Measurements from ENCODE around the gene ZNF576. TPM values are rescaled to one million over a fixed set of nuclear protein-coding genes. Genes with fewer than 3 reads are reported as not detected.

Gene ZNF576
- total and polyA plus RNA-seq, 4 experiments from 2014 or later = 8.4 to 18.6 (median 15.7) TPM

GRCh38 chr19:43618921-43619261 lies 22.5 kb downstream of the ZNF576 start:
- intact Hi-C loops (cut with micrococcal nuclease) = loop anchor here (1.0 kb wide), 3 partner anchors 23 to 49 kb away; partner anchors contain the start of genes IRGQ, PINLYP, XRCC1 and ZNF576
- Mint-ChIP-seq H3K9me3 (no peaks in the 10 kb centered on the region), H3K36me3 (peaks cover 2 to 8% of the 10 kb centered on the region in 2 donors), H3K27me3 (no peaks in the 10 kb centered on the region), H3K4me3 (peak overlapping the region; percentile 96 to 98 (median 98)), H3K4me1 (peaks cover 11 to 39% (median 23%) of the 10 kb centered on the region in 4 donors), H3K27ac (peak overlapping the region; percentile 91 to 98 (median 95))
- POLR2A ChIA-PET (ENCODE audit: partially characterized antibody) = interaction anchor here (1.5 to 2.9 kb wide), 2 partner anchors 23 to 45 kb away, joined by 8 to 15 read pairs; partner anchors contain the start of genes IRGQ, XRCC1 and ZNF576
- H3K9me3 ChIP-seq (ENCODE audit: control insufficient read depth in 1 of 2, low read length in 2 of 2) = no peaks in the 10 kb centered on the region
- CTCF ChIA-PET (ENCODE audit: partially characterized antibody) = interaction anchor here (0.7 to 1.9 kb wide), 3 partner anchors 24 to 114 kb away, joined by 3 to 8 read pairs (median 5); no protein-coding TSS in a partner anchor
- peaks cover 4% of the 10 kb centered on the region for H3K36me3 ChIP-seq (ENCODE audit: insufficient read depth, low read length)
- no peaks in the 10 kb centered on the region for H3K27me3 ChIP-seq (ENCODE audit: insufficient read depth, low read length)
- H3K27ac ChIP-seq (ENCODE audit: low read depth, low read length) = peak overlapping the region; percentile 77
- H3K4me3 ChIP-seq (ENCODE audit: low read length in 2 of 2) = peak overlapping the region; percentile 90 to 97
- peaks cover 29% of the 10 kb centered on the region for H3K4me1 ChIP-seq (ENCODE audit: insufficient read depth, low read length)
- DNase-seq = peak in 1 of 5 donors; percentile 46

GRCh38 chr19:43619262-43620060 lies 23.1 kb downstream of the ZNF576 start, which contains the start of gene ZNF428:
Gene ZNF428 (minus strand): TSS chr19:43619629. CDS start chr19:43614304, 5,325 bp downstream.
- H3K27me3 ChIP-seq (ENCODE audit: insufficient read depth, low read length) = no peaks in the 10 kb centered on the region
- peak within 1 kb of the TSS; percentile 90 to 97 for H3K4me3 ChIP-seq (ENCODE audit: low read length in 2 of 2)
- H3K36me3 ChIP-seq (ENCODE audit: insufficient read depth, low read length) = no peaks in the 10 kb centered on the region
- intact Hi-C loops (cut with micrococcal nuclease) = loop anchor here (1.0 kb wide), 3 partner anchors 23 to 49 kb away; partner anchors contain the start of genes IRGQ, PINLYP, XRCC1 and ZNF576
- H3K4me3 Mint-ChIP-seq = peak within 1 kb of the TSS; percentile 96 to 98 (median 98)
- H3K9me3 ChIP-seq (ENCODE audit: control insufficient read depth in 1 of 2, low read length in 2 of 2) = no peaks in the 10 kb centered on the region
- peak within 1 kb of the TSS; percentile 77 for H3K27ac ChIP-seq (ENCODE audit: low read depth, low read length)
- ChIA-PET CTCF (ENCODE audit: partially characterized antibody) (no interaction called here), POLR2A (ENCODE audit: partially characterized antibody) (interaction anchor here (0.7 to 2.9 kb wide), 7 partner anchors 23 to 345 kb away, joined by 3 to 15 read pairs (median 4); partner anchors contain the start of genes IRGQ, SMG9 and ZNF576)
- peaks cover 29% of the 10 kb centered on the region for H3K4me1 ChIP-seq (ENCODE audit: insufficient read depth, low read length)
- H3K4me1 Mint-ChIP-seq = peaks cover 11 to 40% (median 27%) of the 10 kb centered on the region in 4 donors
- H3K27me3 Mint-ChIP-seq = no peaks in the 10 kb centered on the region
- H3K9me3 Mint-ChIP-seq = no peaks in the 10 kb centered on the region
- H3K36me3 Mint-ChIP-seq = peaks cover 0 to 4% of the 10 kb centered on the region in 2 donors
- DNase-seq = peak; percentile 85 to 88 (median 88)
- peak within 1 kb of the TSS; percentile 95 to 99 (median 98) for H3K27ac Mint-ChIP-seq

GRCh38 chr19:43620061-43621001 lies 23.9 kb downstream of the ZNF576 start:
- peak in 4 of 5 donors; percentile 78 to 81 (median 80) for DNase-seq
- Histone ChIP-seq H3K9me3 (ENCODE audit: control insufficient read depth in 1 of 2, low read length in 2 of 2) (no peaks in the 10 kb centered on the region), H3K4me3 (ENCODE audit: low read length in 2 of 2) (peak overlapping the region; percentile 90 to 97), H3K36me3 (ENCODE audit: insufficient read depth, low read length) (no peaks in the 10 kb centered on the region), H3K4me1 (ENCODE audit: insufficient read depth, low read length) (peaks cover 36% of the 10 kb centered on the region), H3K27ac (ENCODE audit: low read depth, low read length) (peak overlapping the region; percentile 77), H3K27me3 (ENCODE audit: insufficient read depth, low read length) (no peaks in the 10 kb centered on the region)
- ChIA-PET CTCF (ENCODE audit: partially characterized antibody) (interaction anchor here (1.2 to 1.4 kb wide), 2 partner anchors 58 to 84 kb away, joined by 3 read pairs; no protein-coding TSS in a partner anchor), POLR2A (ENCODE audit: partially characterized antibody) (interaction anchor here (0.7 to 2.9 kb wide), 8 partner anchors 24 to 346 kb away, joined by 3 to 15 read pairs (median 4); partner anchors contain the start of genes IRGQ, SMG9 and ZNF576)
- H3K27me3 Mint-ChIP-seq = no peaks in the 10 kb centered on the region
- H3K9me3 Mint-ChIP-seq = no peaks in the 10 kb centered on the region
- H3K36me3 Mint-ChIP-seq = peaks cover 0 to 4% of the 10 kb centered on the region in 2 donors
- H3K27ac Mint-ChIP-seq = peak overlapping the region; percentile 95 to 99 (median 98)
- peaks cover 16 to 49% (median 33%) of the 10 kb centered on the region in 4 donors for H3K4me1 Mint-ChIP-seq
- intact Hi-C loops (cut with micrococcal nuclease) = no loop called here
- peak overlapping the region; percentile 96 to 98 (median 98) for H3K4me3 Mint-ChIP-seq

- Histone ChIP-seq H3K36me3 (ENCODE audit: insufficient read depth, low read length) (no peaks in the 10 kb centered on the region), H3K9me3 (ENCODE audit: control insufficient read depth in 1 of 2, low read length in 2 of 2) (no peaks in the 10 kb centered on the region), H3K4me3 (ENCODE audit: low read length in 2 of 2) (no peak overlapping the region), H3K4me1 (ENCODE audit: insufficient read depth, low read length) (peaks cover 33% of the 10 kb centered on the region), H3K27ac (ENCODE audit: low read depth, low read length) (no peak overlapping the region), H3K27me3 (ENCODE audit: insufficient read depth, low read length) (no peaks in the 10 kb centered on the region)
- Mint-ChIP-seq H3K36me3 (peaks cover 0 to 4% of the 10 kb centered on the region in 2 donors), H3K4me1 (peaks cover 16 to 49% (median 29%) of the 10 kb centered on the region in 4 donors), H3K27ac (peak overlapping the region in 3 of 7 donors; percentile 25 to 70 (median 34)), H3K9me3 (no peaks in the 10 kb centered on the region), H3K27me3 (peaks cover 2 to 6% of the 10 kb centered on the region in 2 donors), H3K4me3 (no peak overlapping the region)
- no peak for DNase-seq
- CTCF ChIA-PET (ENCODE audit: partially characterized antibody) = interaction anchor here (1.2 to 1.5 kb wide), 3 partner anchors 27 to 175 kb away, joined by 3 to 4 read pairs (median 3); partner anchors contain the start of gene IRGQ
- intact Hi-C loops (cut with micrococcal nuclease) = no loop called here
- POLR2A ChIA-PET (ENCODE audit: partially characterized antibody) = interaction anchor here (2.9 kb wide), 1 partner anchor 26 kb away, joined by 15 read pairs; the partner anchor contains the start of genes IRGQ and ZNF576
These were observed 25.7 kb downstream of the ZNF576 start for GRCh38 chr19:43622070-43622469.

- H3K4me3 Mint-ChIP-seq = no peak overlapping the region
- peaks cover 16 to 49% (median 29%) of the 10 kb centered on the region in 4 donors for H3K4me1 Mint-ChIP-seq
- no peak overlapping the region for H3K27ac Mint-ChIP-seq
- CTCF ChIA-PET (ENCODE audit: partially characterized antibody) = no interaction called here
- peaks cover 29% of the 10 kb centered on the region for H3K4me1 ChIP-seq (ENCODE audit: insufficient read depth, low read length)
- POLR2A ChIA-PET (ENCODE audit: partially characterized antibody) = no interaction called here
- H3K36me3 Mint-ChIP-seq = peaks cover 0 to 4% of the 10 kb centered on the region in 2 donors
- peaks cover 2 to 9% of the 10 kb centered on the region in 2 donors for H3K27me3 Mint-ChIP-seq
- H3K27me3 ChIP-seq (ENCODE audit: insufficient read depth, low read length) = no peaks in the 10 kb centered on the region
- intact Hi-C loops (cut with micrococcal nuclease) = no loop called here
- no peaks in the 10 kb centered on the region for H3K36me3 ChIP-seq (ENCODE audit: insufficient read depth, low read length)
- H3K9me3 ChIP-seq (ENCODE audit: control insufficient read depth in 1 of 2, low read length in 2 of 2) = no peaks in the 10 kb centered on the region
- no peaks in the 10 kb centered on the region for H3K9me3 Mint-ChIP-seq
- H3K27ac ChIP-seq (ENCODE audit: low read depth, low read length) = no peak overlapping the region
- DNase-seq = no peak
- no peak overlapping the region for H3K4me3 ChIP-seq (ENCODE audit: low read length in 2 of 2)
These were observed 26.6 kb downstream of the ZNF576 start for GRCh38 chr19:43622956-43623355.

- DNase-seq = no peak
- H3K4me3 ChIP-seq (ENCODE audit: low read length in 2 of 2) = no peak overlapping the region
- no peaks in the 10 kb centered on the region for H3K36me3 ChIP-seq (ENCODE audit: insufficient read depth, low read length)
- no peak overlapping the region for H3K27ac ChIP-seq (ENCODE audit: low read depth, low read length)
- intact Hi-C loops (cut with micrococcal nuclease) = no loop called here
- Mint-ChIP-seq H3K9me3 (no peaks in the 10 kb centered on the region), H3K27ac (peak overlapping the region in 6 of 7 donors; percentile 22 to 71 (median 49)), H3K4me1 (peaks cover 11 to 44% (median 24%) of the 10 kb centered on the region in 4 donors), H3K36me3 (peaks cover 0 to 4% of the 10 kb centered on the region in 2 donors), H3K4me3 (peak overlapping the region in 1 of 8 donors; percentile 29), H3K27me3 (peaks cover 2 to 9% of the 10 kb centered on the region in 2 donors)
- ChIA-PET CTCF (ENCODE audit: partially characterized antibody) (interaction anchor here (1.5 kb wide), 1 partner anchor 44 kb away, joined by 4 read pairs; no protein-coding TSS in a partner anchor), POLR2A (ENCODE audit: partially characterized antibody) (interaction anchor here (1.3 kb wide), 1 partner anchor 98 kb away, joined by 3 read pairs; no protein-coding TSS in a partner anchor)
- no peaks in the 10 kb centered on the region for H3K27me3 ChIP-seq (ENCODE audit: insufficient read depth, low read length)
- H3K9me3 ChIP-seq (ENCODE audit: control insufficient read depth in 1 of 2, low read length in 2 of 2) = no peaks in the 10 kb centered on the region
- peaks cover 20% of the 10 kb centered on the region for H3K4me1 ChIP-seq (ENCODE audit: insufficient read depth, low read length)
These were observed 27.7 kb downstream of the ZNF576 start for GRCh38 chr19:43623889-43624670.

Data from CD4-positive, alpha-beta memory T cell (primary cell).